ENCODE data around the gene GBA3. TPM values are rescaled to one million over a fixed set of nuclear protein-coding genes. Genes with fewer than 3 reads are reported as not detected.

The GBA3 gene
- total and polyA plus RNA-seq, 2 donors (not counting 3 experiments of a cell fraction or from before 2014, with no cell fraction given), result not detected

- dilution Hi-C loops (cut with MboI; ENCODE audit: extremely low pct_ligation_motif_present, low sequenced_read_pairs), result no loop called here
- Histone ChIP-seq H3K4me1 (ENCODE audit: control insufficient read depth, extremely low read depth, insufficient read depth, low read length) (no peaks in the 10 kb centered on the region), H2AFZ (ENCODE audit: low read depth, low read length) (no peak overlapping the region), H3K4me3 (replicated peaks in 1 of 3; ENCODE audit: insufficient read depth in 1 of 3, low read depth in 1 of 3, low read length in 3 of 3) (no peak overlapping the region), H3K79me2 (ENCODE audit: control insufficient read depth, insufficient read depth, low read length) (no peaks in the 10 kb centered on the region), H3K27ac (ENCODE audit: insufficient read depth, low read depth, low read length) (no peak overlapping the region), H3K9ac (replicated peaks; ENCODE audit: extremely low read depth, insufficient read depth, low read length) (no peak overlapping the region), H4K20me1 (replicated peaks; ENCODE audit: control insufficient read depth, extremely low read depth, insufficient read depth, low read length) (no peaks in the 10 kb centered on the region), H3K36me3 (ENCODE audit: control insufficient read depth in 2 of 2, extremely low read depth in 1 of 2, insufficient read depth in 2 of 2, low read length in 2 of 2) (no peaks in the 10 kb centered on the region), H3K9me1 (replicated peaks; ENCODE audit: control insufficient read depth, extremely low read depth, insufficient read depth, low read length) (no peaks in the 10 kb centered on the region), H3K9me3 (replicated peaks; ENCODE audit: control insufficient read depth, insufficient read depth, low read length) (no peaks in the 10 kb centered on the region), H3K27me3 (ENCODE audit: control insufficient read depth in 2 of 2, insufficient read depth in 2 of 2, low read length in 2 of 2) (no peaks in the 10 kb centered on the region), H3K4me2 (ENCODE audit: insufficient read depth, low read length) (no peak overlapping the region)
- intact Hi-C loops (cut with micrococcal nuclease), result no loop called here
- ChIA-PET CTCF (no interaction called here), POLR2A (no interaction called here)
- DNase-seq (ENCODE audit: low read depth, low spot score), result no peak
- no peak for FAIRE-seq
- no TSS peak for BruUV-seq (replicated peaks)
- no peak for TF ChIP-seq CTCF (IDR thresholded peaks at IDR 0.05; ENCODE audit: extremely low read depth in 1 of 2, insufficient read depth in 1 of 2, low read depth in 1 of 2, low read length in 2 of 2)
- no peak for TF ChIP-seq MYC (IDR thresholded peaks at IDR 0.05; ENCODE audit: low read depth, low read length)
- TF ChIP-seq POLR2A (IDR thresholded peaks at IDR 0.05; ENCODE audit: low read depth, low read length), result no peak
- TF ChIP-seq MAX (IDR thresholded peaks at IDR 0.05; ENCODE audit: insufficient read depth, insufficient read length), result no peak
- TF ChIP-seq GATA2 (IDR thresholded peaks at IDR 0.05; ENCODE audit: insufficient read depth, insufficient read length, low read depth, low read length), result no peak
- TF ChIP-seq FOS (IDR thresholded peaks at IDR 0.05; ENCODE audit: borderline replicate concordance, insufficient read depth, low read length), result no peak
- TF ChIP-seq JUN (IDR thresholded peaks at IDR 0.05; ENCODE audit: borderline replicate concordance, insufficient read depth, insufficient read length, low read depth), result no peak
- TF ChIP-seq EZH2 (IDR thresholded peaks at IDR 0.05; ENCODE audit: borderline replicate concordance, low read depth, low read length, severe bottlenecking), result no peak
- TF ChIP-seq POLR2AphosphoS5 (IDR thresholded peaks at IDR 0.05; ENCODE audit: insufficient read depth, low read depth, low read length), result no peak
Observed at GRCh38 chr4:22650771-22651170, 42.0 kb upstream of the GBA3 start.

Data from endothelial cell of umbilical vein (primary cell).